NCI-H460 (cell line): ENCODE results near the gene EDC3. TPM values are rescaled to one million over a fixed set of nuclear protein-coding genes. Genes with fewer than 3 reads are reported as not detected.
"Not testable (repeated sequence)": the region's sequence is repeated elsewhere in the genome, so short reads cannot be mapped to it uniquely, and the experiment has no call there.

Source experiments
- DNase-seq: peaks from one replicate; pipeline ENCODE4 v3.0.0-alpha.2; 2016; ENCODE audit warnings: low read depth; ENCODE audit errors: extremely low read depth
- total RNA-seq: library from RNA; depleted of rRNA; stranded (reverse); fragments of >200 nt; shearing (Covaris generic); gene quantifications from 2 replicates; pipeline ENCODE4 v1.2.3, GENCODE V29; 2014

The EDC3 gene
- total RNA-seq, 1 experiment from 2014 or later = 10.3 TPM

DNA sequence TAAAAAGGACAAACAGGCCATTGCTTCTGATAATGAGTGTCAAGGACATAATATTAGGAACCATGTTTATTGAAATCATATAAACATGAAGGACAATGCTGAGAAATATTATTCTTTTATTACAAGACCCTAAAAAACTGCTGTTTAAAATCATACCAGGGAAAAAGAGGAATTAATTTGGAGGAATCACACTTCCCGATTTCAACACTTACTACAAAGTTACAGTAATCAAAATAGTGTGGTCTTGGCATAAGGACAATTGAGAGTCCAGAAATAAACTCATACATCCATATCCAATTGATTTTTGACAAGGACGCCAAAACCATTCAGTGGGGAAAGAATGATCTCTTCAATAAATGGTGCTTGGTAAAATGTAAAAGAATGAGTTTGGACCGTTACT, 16.5 kb upstream of the EDC3 start:
- no peak for DNase-seq

DNA sequence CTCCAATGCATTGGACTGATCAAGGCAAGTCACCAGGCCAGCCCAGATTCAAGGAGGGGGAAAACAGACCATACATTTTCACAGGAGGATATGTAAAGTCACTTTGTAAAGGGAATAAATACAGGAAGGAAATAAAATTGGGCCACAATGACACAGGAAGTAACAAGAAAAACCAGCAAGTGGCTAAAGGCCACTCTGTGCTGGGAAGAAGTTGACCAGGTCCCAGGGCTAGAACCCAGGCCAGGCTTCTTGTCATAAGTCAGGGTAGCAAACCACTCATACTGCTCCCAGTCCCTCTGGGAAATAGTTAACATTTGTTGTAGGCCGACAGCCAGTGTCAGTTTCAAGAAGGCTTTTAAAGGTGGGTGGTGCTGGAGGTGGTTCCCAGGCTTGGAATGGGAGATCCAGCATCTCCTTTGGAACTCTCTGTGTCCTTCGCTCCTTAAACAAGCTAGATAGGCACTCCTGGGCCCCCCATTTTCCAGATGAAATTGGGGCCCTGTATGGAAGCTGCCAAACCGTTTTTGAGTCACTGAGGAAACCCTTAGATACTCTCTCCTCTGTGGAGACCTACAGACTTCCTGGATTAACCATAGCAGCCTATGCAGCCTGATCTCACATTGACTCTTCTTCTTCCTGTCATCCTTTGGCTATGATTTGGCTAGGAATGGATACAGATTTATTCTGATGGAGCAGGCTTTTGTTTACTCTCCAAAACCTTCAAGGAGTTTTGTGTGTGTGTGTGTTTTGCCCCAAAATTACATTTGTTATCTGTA, 14.7 kb upstream of the EDC3 start:
- DNase-seq = no peak

DNA sequence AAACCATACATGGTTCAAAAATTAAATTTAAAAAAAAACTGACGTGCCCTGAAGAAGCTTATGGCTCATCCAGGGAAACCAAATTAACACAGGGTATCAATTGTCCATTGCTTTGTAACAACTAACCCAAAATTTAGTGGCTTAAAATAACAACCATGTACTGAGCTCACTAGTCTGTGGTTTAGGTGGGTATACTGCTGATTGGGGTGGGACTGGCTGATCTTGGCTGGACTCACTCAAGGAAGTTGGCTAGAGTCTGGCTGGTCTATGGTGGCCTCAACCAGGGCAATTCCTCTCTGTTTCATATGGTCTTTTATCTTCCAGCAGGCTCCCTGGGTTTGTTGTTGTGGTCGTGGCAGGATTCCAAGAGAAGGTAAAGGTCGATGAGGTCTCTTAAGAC, 14.1 kb upstream of the EDC3 start:
- DNase-seq = no peak

DNA sequence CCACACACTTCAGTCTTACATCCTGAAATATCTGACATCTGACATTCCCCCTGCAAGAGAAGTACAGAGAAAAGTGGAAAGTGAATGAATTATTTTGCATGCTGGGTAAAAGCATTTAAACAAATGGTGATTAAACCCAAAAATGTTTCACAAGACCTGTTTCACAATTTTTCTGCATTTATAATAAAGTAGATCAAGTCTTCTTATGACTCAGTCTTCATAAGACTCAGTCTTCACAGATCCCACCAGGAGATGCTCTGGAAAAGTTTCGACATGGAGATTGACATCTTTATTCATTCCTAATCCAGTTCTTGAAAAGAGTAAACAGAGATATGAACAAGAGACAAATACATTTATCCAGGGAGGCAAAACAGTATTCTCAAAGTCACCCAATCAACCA, 13.2 kb upstream of the EDC3 start:
- DNase-seq = no peak

DNA sequence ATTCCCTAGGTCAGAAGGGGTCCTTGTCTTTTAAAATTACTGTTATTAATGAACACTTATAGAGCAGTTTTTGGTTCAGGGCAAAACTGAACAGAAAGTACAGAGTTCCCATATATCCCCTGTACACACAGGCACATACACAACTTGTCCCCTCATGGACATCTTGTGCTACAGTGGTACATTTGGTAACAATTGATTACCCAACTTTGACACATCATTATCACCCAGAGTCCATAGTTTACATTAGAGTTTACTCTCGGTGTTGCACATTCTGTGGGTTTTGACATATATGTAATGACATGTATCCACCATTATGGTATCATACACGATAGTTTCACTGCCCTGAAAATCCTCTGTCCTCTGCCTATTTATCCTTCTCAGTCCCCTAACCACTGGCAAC, 984 bp upstream of the EDC3 start:
- DNase-seq = no peak

DNA sequence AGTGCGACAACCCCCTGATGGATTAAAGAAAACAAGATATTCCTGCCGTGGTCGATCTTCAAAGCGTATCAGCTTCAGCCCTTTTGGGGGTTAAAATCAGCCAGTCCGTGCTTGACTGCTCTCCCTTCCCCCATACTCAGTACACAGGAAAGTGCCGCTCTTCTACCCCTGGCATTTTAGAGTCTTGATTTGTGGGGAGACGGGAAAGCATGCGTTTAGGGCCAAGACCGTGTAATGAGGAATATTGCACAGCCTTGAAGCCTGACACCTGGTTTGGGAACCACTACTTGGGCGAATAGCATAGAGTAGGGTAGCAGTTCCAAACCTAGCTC, 540 bp upstream of the EDC3 start:
- DNase-seq = no peak

DNA sequence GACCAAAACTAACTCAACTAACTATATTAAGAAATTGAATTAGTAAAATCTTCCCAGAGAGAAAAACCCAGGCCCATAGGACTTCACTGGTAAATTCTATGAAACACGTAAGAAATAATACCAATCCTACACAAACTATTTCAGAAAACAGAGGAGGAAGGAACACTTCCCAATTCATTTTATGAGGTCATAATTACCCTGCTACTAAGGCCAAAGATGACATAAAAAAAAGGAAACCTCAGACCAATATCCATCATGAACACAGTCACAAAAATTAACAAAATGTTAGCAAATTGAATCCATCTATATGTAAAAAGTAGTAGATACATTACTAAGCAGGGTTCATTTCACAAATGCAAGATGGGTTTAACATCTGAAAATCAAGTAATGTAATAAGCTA, 3.5 kb downstream of the EDC3 start:
- no peak for DNase-seq

DNA sequence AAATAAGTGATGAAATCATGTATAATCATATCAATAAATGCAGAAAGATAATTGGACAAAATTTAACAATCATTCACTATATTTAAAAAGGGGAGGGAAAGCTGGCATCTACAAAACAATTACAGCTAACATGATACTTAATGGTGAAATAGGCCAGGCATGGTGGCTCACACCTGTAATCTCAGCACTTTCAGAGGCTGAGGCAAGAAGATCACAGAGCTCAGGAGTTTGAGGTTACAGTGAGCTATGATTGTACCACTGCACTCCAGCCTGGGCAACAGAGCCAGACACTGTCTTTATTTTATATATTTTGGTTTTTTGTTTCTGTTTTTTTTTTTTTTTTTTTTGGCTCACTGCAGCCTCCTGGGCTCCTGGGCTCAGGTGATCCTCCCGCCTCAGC, 12.1 kb downstream of the EDC3 start:
- DNase-seq = no peak

DNA sequence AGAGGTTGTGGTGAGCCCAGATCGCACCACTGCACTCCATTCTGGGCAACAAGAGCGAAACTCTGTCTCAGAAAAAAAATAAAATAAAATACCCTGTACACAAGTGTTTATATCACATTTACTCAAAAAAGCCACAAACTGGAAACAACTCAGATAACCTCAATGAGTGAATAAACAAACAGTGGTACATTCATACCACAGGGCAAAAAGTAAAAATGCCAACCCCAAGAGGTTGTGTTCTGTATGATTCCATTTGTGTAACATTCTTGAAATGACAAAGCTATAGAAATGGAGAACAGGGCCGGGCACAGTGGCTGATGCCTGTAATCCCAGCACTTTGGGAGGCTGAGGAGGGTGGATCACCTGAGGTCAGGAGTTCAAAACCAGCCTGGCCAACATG, 12.9 kb downstream of the EDC3 start:
- no peak for DNase-seq

DNA sequence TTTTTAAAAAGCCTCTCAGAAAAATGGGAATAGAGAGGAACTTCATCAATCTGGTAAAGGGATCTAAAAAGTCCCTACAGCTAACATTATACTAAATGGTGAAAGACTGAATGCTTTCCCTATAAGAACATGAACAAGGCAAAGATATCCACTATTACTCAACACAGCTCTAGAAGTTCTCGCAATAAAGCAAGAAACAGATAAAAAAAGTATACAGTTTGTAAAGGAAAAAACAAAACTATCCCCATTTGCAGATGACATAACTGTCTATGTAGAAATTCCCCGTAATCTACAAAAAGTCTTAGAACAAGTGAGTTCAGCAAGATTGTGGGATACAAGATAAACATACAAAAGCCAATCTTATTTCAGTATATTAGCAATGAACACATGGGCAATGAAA, 15.4 kb downstream of the EDC3 start:
- DNase-seq = no peak

DNA sequence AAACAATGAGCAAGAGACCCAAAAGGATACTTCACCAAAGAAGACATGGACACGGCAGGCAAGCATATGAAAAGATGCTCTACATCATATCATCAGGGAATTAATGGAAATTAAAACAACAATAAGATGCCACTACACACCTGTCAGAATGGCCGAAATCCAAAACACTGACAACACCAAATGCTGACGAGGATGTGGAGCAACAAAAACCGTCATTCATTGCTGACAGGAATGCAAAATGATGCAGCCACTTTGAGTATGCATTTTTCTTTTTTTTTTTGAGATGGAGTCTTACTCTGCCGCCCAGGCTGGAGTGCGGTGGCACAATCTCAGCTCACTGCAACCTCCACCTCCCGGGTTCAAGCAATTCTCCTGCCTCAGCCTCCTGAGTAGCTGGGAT, 19.0 kb downstream of the EDC3 start:
- DNase-seq = no peak

DNA sequence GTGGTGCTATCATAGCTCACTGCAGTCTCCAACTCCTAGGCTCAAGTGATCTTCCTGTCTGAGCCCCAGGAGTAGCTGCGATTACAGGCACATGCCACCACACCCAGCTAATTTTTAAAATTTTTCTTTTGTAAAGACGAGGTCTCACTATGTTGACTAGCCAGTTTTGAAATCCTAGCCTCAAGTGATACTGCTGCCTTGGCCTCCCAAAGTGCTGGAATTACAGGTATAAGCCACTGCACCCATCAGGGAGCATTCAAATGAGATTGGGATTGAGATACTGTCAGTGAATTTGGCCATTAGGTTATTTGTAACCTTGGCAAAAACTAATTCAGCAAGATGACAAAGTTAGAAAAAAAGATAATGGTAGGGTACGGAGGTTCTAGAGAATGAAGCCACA, 21.7 kb downstream of the EDC3 start:
- DNase-seq = no peak

DNA sequence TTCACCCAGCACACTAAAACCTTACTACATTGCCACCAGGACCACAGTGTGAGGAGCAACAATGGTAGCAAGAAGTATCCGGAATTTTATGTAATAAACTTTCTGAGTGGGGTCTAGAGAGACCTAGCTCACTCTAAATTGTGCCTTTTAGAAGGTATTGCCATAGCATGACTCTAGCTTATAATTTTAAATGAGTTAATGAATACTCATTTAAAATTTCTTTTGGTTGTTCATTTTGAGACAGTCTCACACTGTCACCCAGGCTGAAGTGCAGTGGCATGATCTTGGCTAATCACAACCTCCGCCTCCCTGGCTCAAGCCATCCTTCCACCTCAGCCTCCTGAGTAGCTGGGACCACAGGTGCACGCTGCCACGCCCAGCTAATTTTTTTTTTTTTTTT, 26.2 kb downstream of the EDC3 start:
- DNase-seq = no peak

DNA sequence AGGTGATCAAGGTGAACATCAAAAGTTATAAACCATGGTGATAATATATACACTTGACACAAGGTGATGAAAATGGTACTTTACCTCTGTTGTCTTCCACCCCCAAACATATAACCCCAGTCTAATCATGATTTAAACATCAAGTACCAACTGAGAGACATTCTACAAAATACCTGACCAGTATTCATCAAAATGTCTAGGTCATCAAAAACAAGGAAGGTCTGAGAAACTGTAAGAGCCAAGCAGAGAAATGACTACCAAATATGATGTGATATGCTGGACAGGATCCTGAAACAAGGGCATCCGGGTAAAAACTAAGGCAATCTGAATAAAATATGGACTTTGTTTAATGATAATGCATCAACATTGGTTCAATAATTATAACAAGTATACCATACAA, 27.8 kb downstream of the EDC3 start:
- DNase-seq = no peak

DNA sequence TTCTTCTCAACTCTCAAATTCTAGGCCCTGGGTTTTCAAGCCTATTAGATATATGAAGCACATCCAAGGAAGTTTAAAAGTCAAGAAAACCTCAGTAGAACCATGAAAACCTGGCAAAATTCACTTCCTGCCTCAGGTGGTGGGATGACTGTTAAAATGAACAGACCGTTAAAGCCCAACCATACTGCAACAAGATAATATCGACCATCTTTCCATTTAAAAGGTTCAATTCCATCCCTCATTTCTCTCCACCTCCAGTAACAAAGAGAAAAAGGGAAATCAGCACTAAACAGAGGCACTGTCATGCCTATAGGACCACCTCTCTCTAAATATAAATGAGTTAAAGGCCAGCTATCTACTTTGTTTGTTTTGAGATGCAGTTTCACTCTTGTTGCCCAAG, 31.2 kb downstream of the EDC3 start:
- no peak for DNase-seq

DNA sequence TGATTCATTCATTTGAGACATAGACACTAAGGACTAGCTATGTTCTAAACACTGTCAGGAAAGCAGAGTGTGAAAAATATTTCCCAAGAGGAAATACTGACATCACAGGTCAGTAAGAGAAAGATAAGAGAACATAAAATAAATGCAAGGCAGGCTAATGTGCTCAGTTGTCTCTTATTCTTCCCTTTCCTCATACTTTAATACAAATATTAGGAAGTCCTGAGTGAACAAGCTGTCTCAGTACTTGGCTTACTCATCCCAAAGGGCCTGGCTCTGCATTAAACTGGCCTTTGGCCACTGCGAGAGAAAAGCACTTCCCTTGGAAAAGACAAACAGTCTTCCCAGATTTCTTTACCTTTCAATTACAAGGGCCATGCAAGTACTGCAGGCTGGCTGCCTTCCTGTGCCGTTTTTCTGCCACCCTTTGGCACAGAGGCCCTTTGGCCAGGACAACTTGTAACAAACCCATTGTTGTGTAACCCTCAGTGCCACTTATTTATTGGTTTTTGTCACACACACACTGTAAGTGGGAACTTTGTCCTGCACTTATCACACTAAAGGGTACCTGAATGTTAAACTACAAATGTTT, 31.7 kb downstream of the EDC3 start:
- DNase-seq = no peak

DNA sequence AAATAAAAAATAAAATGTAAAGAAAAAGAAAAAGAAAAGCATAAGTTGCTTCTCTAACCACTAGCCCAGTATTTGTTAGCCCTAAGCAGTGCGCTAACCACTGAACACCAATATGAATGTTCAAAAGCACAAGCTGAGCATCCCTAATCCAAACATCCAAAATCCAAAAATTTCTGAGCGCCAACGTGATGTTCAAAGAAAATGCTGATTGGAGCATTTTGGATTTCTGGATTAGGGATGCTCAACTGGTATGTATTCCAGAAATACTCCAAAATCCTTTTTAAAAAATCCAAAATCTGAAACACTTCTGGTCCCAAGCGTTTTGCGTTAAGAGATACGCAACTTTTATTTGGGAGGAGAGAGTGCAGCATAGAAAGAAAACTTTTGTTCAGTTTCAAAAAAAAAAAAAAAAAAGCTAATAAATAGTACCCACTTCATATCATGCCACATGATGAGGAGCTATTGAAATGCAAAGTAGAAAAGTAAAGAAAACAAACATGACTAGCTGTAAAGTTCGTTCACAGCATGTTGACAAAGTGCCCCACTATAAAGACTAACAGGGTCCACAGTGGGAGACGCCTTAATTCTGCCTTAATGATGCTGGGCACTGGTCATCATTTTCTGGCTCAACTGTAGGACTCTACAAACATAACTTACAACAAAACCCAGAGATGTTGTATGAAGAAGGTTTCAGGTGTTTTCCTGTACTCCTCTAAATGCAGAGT, 32.4 kb downstream of the EDC3 start:
- no peak for DNase-seq

DNA sequence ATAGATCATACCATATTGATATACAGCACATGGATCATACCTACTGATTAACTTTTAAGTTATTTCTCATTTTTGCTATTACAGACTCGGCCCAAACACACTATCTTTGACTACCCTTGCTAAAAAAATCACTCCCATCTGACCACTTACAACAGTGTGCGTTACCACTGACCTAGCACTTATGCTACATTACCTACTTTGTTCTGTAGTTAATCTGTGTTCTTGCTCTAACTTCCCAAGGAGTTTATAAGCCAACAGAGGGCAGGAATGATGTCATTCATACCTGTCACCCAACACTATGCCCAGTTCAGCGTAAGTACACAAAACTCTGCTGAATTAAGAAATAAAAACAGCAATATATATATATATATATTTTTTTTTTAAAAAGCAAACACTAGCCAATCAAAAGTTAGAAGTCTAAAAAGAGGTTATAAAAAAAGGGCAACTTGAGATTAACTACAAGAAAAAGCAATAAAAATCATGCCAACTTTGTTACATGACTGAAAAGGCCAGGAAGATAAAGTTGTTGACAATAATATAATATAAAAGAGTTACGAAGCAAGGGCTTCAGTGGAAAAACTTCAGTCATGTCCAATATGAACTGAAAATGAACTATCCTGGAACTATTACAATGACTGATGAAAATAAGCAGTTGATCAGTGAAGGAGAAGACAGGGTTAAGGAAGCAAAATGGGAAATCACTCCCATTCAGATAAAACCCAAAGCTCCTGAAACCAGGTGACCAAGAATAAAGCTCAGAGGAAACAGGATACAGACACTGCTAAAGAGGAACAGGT, 33.6 kb downstream of the EDC3 start:
- DNase-seq = no peak

DNA sequence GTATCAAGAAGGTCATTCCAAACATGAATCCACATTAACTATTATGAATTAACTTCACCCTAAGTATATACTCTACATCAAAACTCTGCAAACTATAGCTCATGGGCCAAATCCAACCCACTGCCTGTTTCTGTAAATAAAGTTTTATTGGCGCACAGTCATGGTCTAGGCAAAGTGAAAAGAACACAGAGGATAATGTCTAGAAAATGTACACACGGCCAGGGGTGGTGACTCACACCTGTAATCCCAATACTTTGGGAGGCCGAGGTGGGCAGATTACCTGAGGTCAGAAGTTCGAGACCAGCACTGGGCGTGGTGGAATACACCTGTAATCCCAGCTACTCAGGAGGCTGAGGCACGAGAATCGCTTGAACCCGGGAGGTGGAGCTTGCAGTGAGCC, 34.5 kb downstream of the EDC3 start:
- DNase-seq = not testable (repeated sequence)

DNA sequence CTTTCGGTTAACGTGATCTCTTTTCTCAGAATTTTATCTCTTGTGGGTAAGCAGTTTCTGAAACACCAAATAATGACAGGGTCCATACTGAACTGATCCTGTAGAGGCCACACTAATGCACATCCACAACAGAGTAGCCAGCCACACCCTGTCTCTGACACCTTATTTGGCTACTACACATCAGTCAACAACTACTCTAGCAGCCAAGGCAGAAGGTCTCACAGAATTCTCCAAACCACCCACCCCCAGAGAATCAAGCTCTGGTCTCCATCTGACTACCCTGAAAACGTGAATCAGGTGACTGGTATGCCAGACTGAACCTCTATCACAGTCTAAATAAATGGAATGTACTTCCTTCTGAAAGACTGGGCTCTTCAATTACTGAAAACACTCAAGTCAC, 38.0 kb downstream of the EDC3 start:
- DNase-seq = no peak

DNA sequence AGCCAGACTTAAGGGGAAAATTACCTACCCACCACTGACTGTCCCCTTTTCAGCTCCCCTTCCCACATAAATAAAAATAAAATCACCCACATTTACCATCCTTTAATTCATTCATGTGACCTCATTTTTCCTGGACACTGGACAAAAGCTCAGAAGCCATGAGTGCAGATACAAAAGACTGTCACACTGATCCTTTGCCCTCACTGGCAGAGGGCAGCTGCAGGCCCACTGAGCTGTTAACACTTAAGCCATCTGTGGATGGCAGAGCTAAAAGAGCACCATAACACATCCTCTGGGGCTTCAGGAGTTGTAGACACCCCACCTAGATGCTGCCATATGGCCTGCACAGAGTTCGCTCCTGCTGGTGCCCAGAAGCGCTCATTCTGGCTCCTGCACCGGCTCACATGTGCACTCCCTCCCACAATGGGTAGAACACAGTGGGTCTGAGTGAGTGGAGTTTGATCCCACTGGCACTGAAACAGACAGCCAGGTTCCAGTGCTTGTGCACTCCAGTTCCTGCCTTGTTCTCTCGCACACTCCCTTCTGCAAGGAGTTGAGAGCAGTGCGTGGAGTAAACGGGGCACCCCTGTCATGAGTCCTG, 38.8 kb downstream of the EDC3 start:
- no peak for DNase-seq
